ENCODE results near the gene CSNK1D.

Gene CSNK1D

GRCh38 chr17:82200135-82200534 is 73.4 kb downstream of the CSNK1D start:
- Histone ChIP-seq H3K4me3 (ENCODE audit: low read depth, low read length) (no peak overlapping the region), H3K4me1 (ENCODE audit: control insufficient read depth, insufficient read depth, low read length) (no peaks in the 10 kb centered on the region), H3K9me3 (ENCODE audit: control insufficient read depth, insufficient read depth, low read depth, low read length) (no peaks in the 10 kb centered on the region), H3K27ac (ENCODE audit: extremely low read depth, low read depth, low read length) (no peak overlapping the region), H3K36me3 (ENCODE audit: control insufficient read depth in 2 of 2, insufficient read depth in 1 of 2, low read length in 2 of 2) (peaks cover 14 to 57% of the 10 kb centered on the region in 2 experiments)
- TF ChIP-seq ZNF148 (tag by site-specific recombination; IDR thresholded peaks at IDR 0.05; ENCODE audit: borderline replicate concordance) = no peak
- no peak for TF ChIP-seq HOXC10 (CRISPR knock-in tag; IDR thresholded peaks at IDR 0.05)
- TF ChIP-seq KLF9 (tag by site-specific recombination; IDR thresholded peaks at IDR 0.05; ENCODE audit: low read depth) = no peak
- POLR2A ChIA-PET = interaction anchor here (0.6 kb wide), 1 partner anchor 30 kb away, joined by 3 read pairs; no protein-coding TSS in a partner anchor
- CTCF ChIA-PET = interaction anchor here (0.6 to 1.1 kb wide), 3 partner anchors 14 to 138 kb away, joined by 3 to 7 read pairs (median 3); no protein-coding TSS in a partner anchor

GRCh38 chr17:82199496-82199895 is 74.0 kb downstream of the CSNK1D start:
- no peaks in the 10 kb centered on the region for H3K4me1 ChIP-seq (ENCODE audit: control insufficient read depth, insufficient read depth, low read length)
- ChIA-PET CTCF (interaction anchor here (0.6 to 1.0 kb wide), 4 partner anchors 62 to 169 kb away, joined by 3 to 7 read pairs (median 4); no protein-coding TSS in a partner anchor), POLR2A (interaction anchor here (0.5 to 0.7 kb wide), 3 partner anchors 12 to 160 kb away, joined by 3 to 5 read pairs (median 3); no protein-coding TSS in a partner anchor)

GRCh38 chr17:82198092-82198491 is 75.4 kb downstream of the CSNK1D start:
- POLR2A ChIA-PET = no interaction called here

More at GRCh38 chr17:82199496-82199895, 74.0 kb downstream of the CSNK1D start:
- H3K36me3 ChIP-seq (ENCODE audit: control insufficient read depth in 2 of 2, insufficient read depth in 1 of 2, low read length in 2 of 2) = peaks cover 15 to 63% of the 10 kb centered on the region in 2 experiments
- no peaks in the 10 kb centered on the region for H3K9me3 ChIP-seq (ENCODE audit: control insufficient read depth, insufficient read depth, low read depth, low read length)
- TF ChIP-seq ZFHX2 (tag by site-specific recombination; conservative IDR thresholded peaks at IDR 0.05) = no peak
- TF ChIP-seq ZNF184 (tag by site-specific recombination; IDR thresholded peaks at IDR 0.05) = no peak
- no peak for TF ChIP-seq ZSCAN16 (tag by site-specific recombination; IDR thresholded peaks at IDR 0.05)
- no peak for TF ChIP-seq PRDM1 (tag by site-specific recombination; IDR thresholded peaks at IDR 0.05)
- TF ChIP-seq ZNF140 (tag by site-specific recombination; IDR thresholded peaks at IDR 0.05) = no peak
- TF ChIP-seq ZNF416 (tag by site-specific recombination; IDR thresholded peaks at IDR 0.05) = no peak
- TF ChIP-seq SETDB1 (IDR thresholded peaks at IDR 0.05; ENCODE audit: insufficient read length, low read length) = no peak
- no peak for TF ChIP-seq BCL11B (tag by site-specific recombination; IDR thresholded peaks at IDR 0.05; ENCODE audit: low read depth)
- TF ChIP-seq ZNF146 (tag by site-specific recombination; IDR thresholded peaks at IDR 0.05) = no peak
- TF ChIP-seq SCRT1 (tag by site-specific recombination; IDR thresholded peaks at IDR 0.05; ENCODE audit: borderline replicate concordance) = no peak
- H3K4me3 ChIP-seq (ENCODE audit: low read depth, low read length) = no peak overlapping the region
- no peak overlapping the region for H3K27ac ChIP-seq (ENCODE audit: extremely low read depth, low read depth, low read length)

More at GRCh38 chr17:82198092-82198491, 75.4 kb downstream of the CSNK1D start:
- CTCF ChIA-PET = interaction anchor here (0.8 kb wide), 1 partner anchor 33 kb away, joined by 3 read pairs; no protein-coding TSS in a partner anchor
- H3K36me3 ChIP-seq (ENCODE audit: control insufficient read depth in 2 of 2, insufficient read depth in 1 of 2, low read length in 2 of 2) = peaks cover 23 to 76% of the 10 kb centered on the region in 2 experiments
- H3K27ac ChIP-seq (ENCODE audit: extremely low read depth, low read depth, low read length) = no peak overlapping the region
- no peaks in the 10 kb centered on the region for H3K4me1 ChIP-seq (ENCODE audit: control insufficient read depth, insufficient read depth, low read length)
- no peak overlapping the region for H3K4me3 ChIP-seq (ENCODE audit: low read depth, low read length)
- no peaks in the 10 kb centered on the region for H3K9me3 ChIP-seq (ENCODE audit: control insufficient read depth, insufficient read depth, low read depth, low read length)
- TF ChIP-seq MYNN (tag by site-specific recombination; IDR thresholded peaks at IDR 0.05; ENCODE audit: borderline replicate concordance) (no peak), ZNF112 (tag by site-specific recombination; IDR thresholded peaks at IDR 0.05) (no peak), ZNF148 (tag by site-specific recombination; IDR thresholded peaks at IDR 0.05; ENCODE audit: borderline replicate concordance) (no peak), ZNF341 (tag by site-specific recombination; IDR thresholded peaks at IDR 0.05; ENCODE audit: low read depth) (no peak), ZNF354C (tag by site-specific recombination; IDR thresholded peaks at IDR 0.05; ENCODE audit: borderline replicate concordance, low read depth) (no peak)
